Stimulated activated CD8-positive, alpha-beta memory T cell treated with anti-CD3 and anti-CD28 coated beads, Interleukin-4, amount 100 ng/mL, for 24 hours (primary cell): Measurements from ENCODE around the gene SERINC2.
"Not testable (repeated sequence)": the region's sequence is repeated elsewhere in the genome, so short reads cannot be mapped to it uniquely, and the experiment has no call there.

Source experiments
- DNase-seq: peaks from one replicate; pipeline ENCODE4 v3.0.0-alpha.2; 2020; ENCODE audit warnings: low read depth

The SERINC2 gene

DNA sequence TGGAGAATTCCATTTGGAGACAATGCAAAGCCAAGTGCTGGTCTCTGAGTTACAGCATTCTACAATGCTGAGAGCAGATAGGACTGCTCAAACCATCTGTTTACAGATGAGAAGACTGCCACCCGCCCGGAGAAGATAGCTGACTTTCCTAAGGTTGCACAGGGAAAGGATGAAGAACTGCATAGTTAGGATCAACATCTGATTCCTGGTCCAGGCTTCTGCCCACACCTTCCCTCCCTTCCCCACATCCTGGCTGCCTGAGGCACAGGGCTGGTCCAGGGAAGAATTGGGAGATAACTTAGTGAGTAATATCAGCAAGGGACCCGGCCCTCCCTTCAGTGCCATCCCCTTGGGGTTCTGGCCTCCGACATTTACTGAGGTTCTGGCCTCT is 2.0 kb downstream of the SERINC2 start:
- no peak for DNase-seq

DNA sequence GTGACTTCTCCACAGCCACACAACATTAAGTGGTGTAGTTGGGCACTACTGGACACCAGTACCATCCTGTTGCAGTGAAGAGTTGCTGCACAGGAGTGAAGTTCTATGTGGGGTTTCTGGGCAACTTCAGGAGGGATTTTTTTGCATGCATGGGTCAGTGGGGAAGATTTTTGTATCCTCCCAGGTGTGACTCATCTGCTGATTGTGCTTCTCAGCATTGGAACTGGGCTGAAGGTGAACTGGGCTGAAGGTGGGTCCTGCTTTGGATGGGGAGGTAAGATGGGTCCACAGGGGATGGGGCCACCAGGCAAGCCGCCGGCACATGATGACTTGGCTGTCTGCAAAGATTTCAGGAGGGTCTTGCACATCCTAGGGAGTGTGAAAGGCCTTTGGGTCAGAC is 2.6 kb downstream of the SERINC2 start:
- DNase-seq = no peak

GRCh38 chr1:31416101-31416736 is 3.2 kb downstream of the SERINC2 start:
- DNase-seq = no peak

- DNase-seq = no peak
Observed at GRCh38 chr1:31417148-31417547, 4.1 kb downstream of the SERINC2 start.

- DNase-seq = no peak
Observed at GRCh38 chr1:31418626-31419323, 5.8 kb downstream of the SERINC2 start.

DNA sequence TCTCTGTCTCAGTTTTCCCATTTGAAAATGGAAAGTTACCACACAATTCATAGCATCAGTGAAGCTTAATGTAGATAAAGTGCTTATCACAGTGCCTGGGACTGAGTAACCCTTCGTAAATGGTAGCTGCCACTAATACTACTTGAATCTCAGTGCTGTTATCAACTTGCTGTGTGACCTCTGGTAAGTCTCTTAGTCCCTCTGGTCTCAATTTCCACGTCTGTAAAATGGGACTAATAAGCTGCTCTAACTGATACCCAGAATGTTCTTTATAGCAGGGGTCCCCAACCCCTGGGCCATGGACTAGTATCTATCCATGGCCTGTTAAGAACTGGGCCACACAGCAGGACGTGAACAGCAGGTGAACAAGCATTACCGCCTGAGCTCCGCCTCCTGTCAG is 7.7 kb downstream of the SERINC2 start:
- no peak for DNase-seq

- no peak for DNase-seq
Observed at GRCh38 chr1:31421371-31422040, 8.5 kb downstream of the SERINC2 start.

GRCh38 chr1:31422505-31423319 is 9.7 kb downstream of the SERINC2 start:
- DNase-seq = peak; percentile 52

DNA sequence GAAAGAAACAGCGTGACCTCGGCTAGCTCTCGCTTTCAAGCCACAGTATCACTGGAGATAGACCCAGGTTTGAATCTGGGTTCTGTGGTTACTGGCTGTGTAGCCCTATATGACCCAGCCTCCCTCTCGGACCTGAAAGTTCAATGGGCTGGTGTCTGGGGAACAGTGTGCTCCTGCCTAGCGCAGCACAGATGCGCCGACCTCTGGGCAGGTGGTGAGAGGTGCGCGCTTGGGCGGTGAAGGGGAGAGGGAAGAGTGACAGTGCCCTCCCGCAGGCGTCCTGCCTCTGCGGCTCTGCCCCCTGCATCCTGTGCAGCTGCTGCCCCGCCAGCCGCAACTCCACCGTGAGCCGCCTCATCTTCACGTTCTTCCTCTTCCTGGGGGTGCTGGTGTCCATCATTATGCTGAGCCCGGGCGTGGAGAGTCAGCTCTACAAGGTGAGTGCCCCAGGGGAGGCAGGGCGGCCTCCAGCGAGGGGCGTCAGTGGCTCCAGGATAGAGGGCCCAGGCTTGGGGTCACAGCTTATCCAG is 10.5 kb downstream of the SERINC2 start:
- no peak for DNase-seq

- no peak for DNase-seq
Observed at GRCh38 chr1:31424568-31424967, 11.6 kb downstream of the SERINC2 start.

- DNase-seq = no peak
Observed at GRCh38 chr1:31425301-31426081, 12.5 kb downstream of the SERINC2 start.

GRCh38 chr1:31426249-31426922 is 13.4 kb downstream of the SERINC2 start:
- no peak for DNase-seq

- DNase-seq = no peak
Observed at GRCh38 chr1:31427322-31427721, 14.3 kb downstream of the SERINC2 start.

GRCh38 chr1:31428436-31429221 is 15.6 kb downstream of the SERINC2 start:
- no peak for DNase-seq

GRCh38 chr1:31429583-31429982 is 16.6 kb downstream of the SERINC2 start:
- DNase-seq = no peak

- DNase-seq = not testable (repeated sequence)
Observed at GRCh38 chr1:31431351-31432257, 18.6 kb downstream of the SERINC2 start.

- DNase-seq = no peak
Observed at GRCh38 chr1:31432592-31433395, 19.8 kb downstream of the SERINC2 start.

DNA sequence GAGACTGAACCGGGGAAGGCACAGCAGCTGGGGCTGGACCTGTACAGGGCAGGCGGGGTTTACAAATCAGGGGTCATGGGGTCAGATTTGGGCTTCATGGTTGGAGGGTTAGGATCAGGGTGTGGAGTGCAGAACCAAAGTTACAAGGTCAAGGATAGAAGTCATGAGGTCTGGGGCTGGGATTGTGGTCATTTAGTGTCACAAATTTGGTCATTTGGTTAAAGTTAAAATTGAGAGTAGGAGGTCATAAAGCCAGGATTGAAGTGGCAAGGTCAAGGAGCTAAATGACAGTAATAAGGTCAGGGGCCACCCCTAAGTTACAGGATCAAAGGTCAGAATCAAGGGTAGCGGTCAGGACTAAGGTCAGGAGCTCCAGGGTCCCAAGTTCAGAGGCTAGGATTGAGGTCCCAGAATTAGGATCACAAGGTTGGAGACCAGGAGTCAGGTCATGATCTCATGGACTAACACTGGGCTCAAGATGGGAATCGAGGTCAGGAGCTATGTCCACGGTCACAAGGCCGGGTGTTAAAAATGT is 20.4 kb downstream of the SERINC2 start:
- no peak for DNase-seq
